Panc1 (cell line): ENCODE data around the gene FBXW7. TPM values are rescaled to one million over a fixed set of nuclear protein-coding genes. Genes with fewer than 3 reads are reported as not detected.

Experiments used
- ATAC-seq: fragments of 200-7000 bp; cut with Tn5 transposase; 2 replicates; pipeline ENCODE4 v1.9.1; 2020; ENCODE audit warnings: mild to moderate bottlenecking, moderate library complexity
- BruUV-seq: library from RNA; stranded (reverse); fragments of 400-500 nt; replicated peaks from 2 replicates; lab custom pipeline; 2021; lab: Mats Ljungman, UMichigan
- CTCF ChIA-PET: fragments of 300-600 bp; sonication (Branson Sonifier 250); formaldehyde crosslinking; loops from one replicate; lab custom pipeline; 2022; ENCODE audit warnings: antibody characterized with exemption; lab: Charles Lee
- POLR2A ChIA-PET: fragments of 300-600 bp; sonication (Branson Sonifier 250); formaldehyde crosslinking; loops from one replicate; lab custom pipeline; 2022; ENCODE audit warnings: antibody characterized with exemption; lab: Charles Lee
- DNase-seq: peaks from one replicate; pipeline ENCODE4 v3.0.0-alpha.2; 2010; ENCODE audit warnings: low read depth, low spot score
- H3K27ac ChIP-seq: 2 replicates; pipeline ENCODE4 v1.5.1; 2011; ENCODE audit warnings: mild to moderate bottlenecking, low read length, inconsistent platforms
- H3K27me3 ChIP-seq: fragments of 200-500 bp; sonication (Bioruptor generic); 2 replicates; pipeline ENCODE4 v1.6.0; 2014; ENCODE audit warnings: low read length, inconsistent platforms; ENCODE audit not compliant: control insufficient read depth, insufficient read depth
- H3K36me3 ChIP-seq: fragments of 200-500 bp; sonication (Bioruptor generic); 2 replicates; pipeline ENCODE4 v1.5.1; 2014; ENCODE audit warnings: inconsistent platforms, mild to moderate bottlenecking, low read length, moderate library complexity; ENCODE audit not compliant: control insufficient read depth, insufficient read depth
- H3K4me1 ChIP-seq: 2 replicates; pipeline ENCODE4 v1.5.1; 2011; ENCODE audit warnings: inconsistent platforms, mild to moderate bottlenecking, low read length, moderate library complexity; ENCODE audit not compliant: control insufficient read depth, insufficient read depth
- H3K4me3 ChIP-seq, 2 experiments: 2 replicates each; pipeline ENCODE4 v1.5.1; 2011 to 2012; ENCODE audit warnings: low read depth in 2 of 2, low read length in 2 of 2, mild to moderate bottlenecking in 2 of 2, inconsistent platforms in 1 of 2, moderate library complexity in 1 of 2
- H3K9me3 ChIP-seq: fragments of 200-500 bp; sonication (Bioruptor generic); 2 replicates; pipeline ENCODE4 v1.5.1; 2014; ENCODE audit warnings: low read depth, mild to moderate bottlenecking, inconsistent platforms, low read length, moderate library complexity; ENCODE audit not compliant: control insufficient read depth, insufficient read depth
- CTCF ChIP-seq: fragments of 450-650 bp; IDR thresholded peaks from 2 replicates; pipeline ENCODE4 v1.5.1; 2017; ENCODE audit warnings: mild to moderate bottlenecking
- POLR2AphosphoS5 ChIP-seq: IDR thresholded peaks from 2 replicates; pipeline ENCODE4 v1.6.1; 2012; ENCODE audit warnings: mild to moderate bottlenecking, low read depth, low read length, moderate library complexity
- REST ChIP-seq, 2 experiments: IDR thresholded peaks; 2 replicates each; pipeline ENCODE4 v1.6.1; 2011 to 2012; ENCODE audit warnings: low read depth in 2 of 2, control low read depth in 1 of 2, low read length in 1 of 2, mild to moderate bottlenecking in 1 of 2, moderate library complexity in 1 of 2; ENCODE audit not compliant: insufficient read depth in 1 of 2
- SIN3A ChIP-seq: IDR thresholded peaks from 2 replicates; pipeline ENCODE4 v1.6.1; 2012; ENCODE audit warnings: low read depth, mild to moderate bottlenecking, low read length, moderate library complexity, borderline replicate concordance; ENCODE audit not compliant: insufficient read depth
- TCF7L2 ChIP-seq: IDR thresholded peaks from 2 replicates; pipeline ENCODE4 v1.6.1; 2011; ENCODE audit warnings: mild to moderate bottlenecking, low read depth, low read length, inconsistent platforms
- in situ Hi-C: cut with HindIII; loops from 2 replicates; pipeline ENCODE4 v1.10.0; 2016; ENCODE audit warnings: low sequenced_read_pairs, low pct_unique_long_range_greater_than_20kb
- intact Hi-C: fragments of 100-400 bp; cut with micrococcal nuclease; formaldehyde crosslinking; loops from one replicate; pipeline ENCODE4 v1.10.0; 2022; ENCODE audit not compliant: unreplicated experiment
- total RNA-seq: library from RNA; stranded (reverse); gene quantifications from one replicate; pipeline ENCODE4 v1.2.1, GENCODE V29; 2021; ENCODE audit not compliant: unreplicated experiment

Gene FBXW7
- total RNA-seq, 1 experiment from 2014 or later: 16.2 TPM

GRCh38 chr4:152509595-152510225 is 26.2 kb downstream of the FBXW7 start:
- TF ChIP-seq CTCF (no peak), SIN3A (no peak), POLR2AphosphoS5 (no peak), TCF7L2 (no peak), REST (IDR thresholded peaks at IDR 0.05; ENCODE audit: insufficient read depth in 1 of 2, low read depth in 2 of 2, low read length in 1 of 2) (no peak)
- ATAC-seq (no peak), DNase-seq (no peak)
- no peak overlapping the region for H3K27ac ChIP-seq
- in situ Hi-C loops (no loop called here), intact Hi-C loops (no loop called here)
- no peaks in the 10 kb centered on the region for H3K9me3 ChIP-seq
- no peaks in the 10 kb centered on the region for H3K27me3 ChIP-seq
- no peak overlapping the region for H3K4me3 ChIP-seq
- POLR2A ChIA-PET: no interaction called here
- no peaks in the 10 kb centered on the region for H3K36me3 ChIP-seq
- no TSS peak for BruUV-seq
- H3K4me1 ChIP-seq: no peaks in the 10 kb centered on the region; the same call in 1 of the 2 replicates
- CTCF ChIA-PET: no interaction called here

- CTCF ChIA-PET: no interaction called here
- Histone ChIP-seq H3K27ac (no peak overlapping the region), H3K27me3 (no peaks in the 10 kb centered on the region), H3K4me3 (no peak overlapping the region), H3K4me1 (no peaks in the 10 kb centered on the region; the same call in 1 of the 2 replicates), H3K36me3 (no peaks in the 10 kb centered on the region), H3K9me3 (no peaks in the 10 kb centered on the region)
- ATAC-seq: no peak
- in situ Hi-C loops (no loop called here), intact Hi-C loops (no loop called here)
- POLR2A ChIA-PET: no interaction called here
- TF ChIP-seq CTCF (no peak), TCF7L2 (no peak), SIN3A (no peak), POLR2AphosphoS5 (no peak), REST (IDR thresholded peaks at IDR 0.05; ENCODE audit: insufficient read depth in 1 of 2, low read depth in 2 of 2, low read length in 1 of 2) (no peak)
- DNase-seq: no peak
- BruUV-seq: no TSS peak
Observed at GRCh38 chr4:152508818-152509217, 27.1 kb downstream of the FBXW7 start.
